ENCODE results near the gene STAC3. TPM values are rescaled to one million over a fixed set of nuclear protein-coding genes. Genes with fewer than 3 reads are reported as not detected.

Gene STAC3
- total RNA-seq, 1 donor from 2014 or later = 0.75 TPM

GRCh38 chr12:57235728-57236131, 15.3 kb downstream of the STAC3 start:
- Histone ChIP-seq H3K9ac (ENCODE audit: low read length) (no peak overlapping the region), H2AFZ (ENCODE audit: low read depth, low read length) (no peak overlapping the region), H3K27me3 (ENCODE audit: insufficient read depth, low read length) (peaks cover 15% of the 10 kb centered on the region), H3K4me3 (ENCODE audit: insufficient read depth, low read depth, low read length) (no peak overlapping the region), H3K4me1 (ENCODE audit: insufficient read depth, low read length) (peaks cover 33% of the 10 kb centered on the region), H4K20me1 (ENCODE audit: insufficient read depth, low read length) (peaks cover 63% of the 10 kb centered on the region), H3K4me2 (ENCODE audit: low read length) (peak overlapping the region; percentile 43), H3K9me3 (ENCODE audit: insufficient read depth, low read depth, low read length) (no peaks in the 10 kb centered on the region), H3K36me3 (ENCODE audit: insufficient read depth, low read length) (peaks cover 23% of the 10 kb centered on the region), H3K27ac (ENCODE audit: low read depth, low read length) (no peak overlapping the region), H3K79me2 (ENCODE audit: insufficient read depth, low read length) (peaks cover 25% of the 10 kb centered on the region)
- no peak for TF ChIP-seq EZH2 (IDR thresholded peaks at IDR 0.05; ENCODE audit: insufficient read depth, low read length)
- TF ChIP-seq, protein P1, sequence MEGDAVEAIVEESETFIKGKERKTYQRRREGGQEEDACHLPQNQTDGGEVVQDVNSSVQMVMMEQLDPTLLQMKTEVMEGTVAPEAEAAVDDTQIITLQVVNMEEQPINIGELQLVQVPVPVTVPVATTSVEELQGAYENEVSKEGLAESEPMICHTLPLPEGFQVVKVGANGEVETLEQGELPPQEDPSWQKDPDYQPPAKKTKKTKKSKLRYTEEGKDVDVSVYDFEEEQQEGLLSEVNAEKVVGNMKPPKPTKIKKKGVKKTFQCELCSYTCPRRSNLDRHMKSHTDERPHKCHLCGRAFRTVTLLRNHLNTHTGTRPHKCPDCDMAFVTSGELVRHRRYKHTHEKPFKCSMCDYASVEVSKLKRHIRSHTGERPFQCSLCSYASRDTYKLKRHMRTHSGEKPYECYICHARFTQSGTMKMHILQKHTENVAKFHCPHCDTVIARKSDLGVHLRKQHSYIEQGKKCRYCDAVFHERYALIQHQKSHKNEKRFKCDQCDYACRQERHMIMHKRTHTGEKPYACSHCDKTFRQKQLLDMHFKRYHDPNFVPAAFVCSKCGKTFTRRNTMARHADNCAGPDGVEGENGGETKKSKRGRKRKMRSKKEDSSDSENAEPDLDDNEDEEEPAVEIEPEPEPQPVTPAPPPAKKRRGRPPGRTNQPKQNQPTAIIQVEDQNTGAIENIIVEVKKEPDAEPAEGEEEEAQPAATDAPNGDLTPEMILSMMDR (IDR thresholded peaks at IDR 0.05; ENCODE audit: insufficient read depth, low read depth, low read length) = no peak
- Mint-ChIP-seq H3K4me1 (ENCODE audit: low read depth, unreplicated experiment) (peaks cover 47% of the 10 kb centered on the region), H3K36me3 (ENCODE audit: low read depth, unreplicated experiment) (peaks cover 35% of the 10 kb centered on the region), H3K9me3 (ENCODE audit: unreplicated experiment) (no peaks in the 10 kb centered on the region), H3K27ac (ENCODE audit: unreplicated experiment) (peak overlapping the region; percentile 34), H3K4me3 (ENCODE audit: unreplicated experiment) (no peak overlapping the region), H3K27me3 (ENCODE audit: low read depth, unreplicated experiment) (peaks cover 11% of the 10 kb centered on the region)
- no peak for DNase-seq (ENCODE audit: low read depth)
- FAIRE-seq = no peak

- Mint-ChIP-seq H3K9me3 (ENCODE audit: unreplicated experiment) (no peaks in the 10 kb centered on the region), H3K4me1 (ENCODE audit: low read depth, unreplicated experiment) (peaks cover 47% of the 10 kb centered on the region), H3K27ac (ENCODE audit: unreplicated experiment) (peak overlapping the region; percentile 34), H3K4me3 (ENCODE audit: unreplicated experiment) (no peak overlapping the region), H3K27me3 (ENCODE audit: low read depth, unreplicated experiment) (peaks cover 6% of the 10 kb centered on the region), H3K36me3 (ENCODE audit: low read depth, unreplicated experiment) (peaks cover 38% of the 10 kb centered on the region)
- Histone ChIP-seq H3K9ac (ENCODE audit: low read length) (no peak overlapping the region), H3K9me3 (ENCODE audit: insufficient read depth, low read depth, low read length) (no peaks in the 10 kb centered on the region), H3K36me3 (ENCODE audit: insufficient read depth, low read length) (peaks cover 23% of the 10 kb centered on the region), H3K27me3 (ENCODE audit: insufficient read depth, low read length) (peaks cover 11% of the 10 kb centered on the region), H4K20me1 (ENCODE audit: insufficient read depth, low read length) (peaks cover 67% of the 10 kb centered on the region), H3K4me2 (ENCODE audit: low read length) (peak overlapping the region; percentile 43), H3K4me1 (ENCODE audit: insufficient read depth, low read length) (peaks cover 33% of the 10 kb centered on the region), H2AFZ (ENCODE audit: low read depth, low read length) (no peak overlapping the region), H3K4me3 (ENCODE audit: insufficient read depth, low read depth, low read length) (no peak overlapping the region), H3K79me2 (ENCODE audit: insufficient read depth, low read length) (peaks cover 31% of the 10 kb centered on the region), H3K27ac (ENCODE audit: low read depth, low read length) (no peak overlapping the region)
- TF ChIP-seq, protein P1 (IDR thresholded peaks at IDR 0.05; ENCODE audit: insufficient read depth, low read depth, low read length) = no peak
- no peak for TF ChIP-seq EZH2 (IDR thresholded peaks at IDR 0.05; ENCODE audit: insufficient read depth, low read length)
- DNase-seq (ENCODE audit: low read depth) = no peak
- no peak for FAIRE-seq
These were observed 15.8 kb downstream of the STAC3 start for GRCh38 chr12:57235017-57235727.

GRCh38 chr12:57234571-57235016, 16.4 kb downstream of the STAC3 start:
- Histone ChIP-seq H3K4me3 (ENCODE audit: insufficient read depth, low read depth, low read length) (no peak overlapping the region), H3K79me2 (ENCODE audit: insufficient read depth, low read length) (peaks cover 37% of the 10 kb centered on the region), H2AFZ (ENCODE audit: low read depth, low read length) (no peak overlapping the region), H3K4me2 (ENCODE audit: low read length) (no peak overlapping the region), H3K4me1 (ENCODE audit: insufficient read depth, low read length) (peaks cover 27% of the 10 kb centered on the region), H3K27ac (ENCODE audit: low read depth, low read length) (no peak overlapping the region), H4K20me1 (ENCODE audit: insufficient read depth, low read length) (peaks cover 68% of the 10 kb centered on the region), H3K9ac (ENCODE audit: low read length) (peak overlapping the region; percentile 10), H3K9me3 (ENCODE audit: insufficient read depth, low read depth, low read length) (no peaks in the 10 kb centered on the region), H3K36me3 (ENCODE audit: insufficient read depth, low read length) (peaks cover 23% of the 10 kb centered on the region), H3K27me3 (ENCODE audit: insufficient read depth, low read length) (peaks cover 11% of the 10 kb centered on the region)
- H3K9me3 Mint-ChIP-seq (ENCODE audit: unreplicated experiment) = no peaks in the 10 kb centered on the region
- H3K27ac Mint-ChIP-seq (ENCODE audit: unreplicated experiment) = peak overlapping the region; percentile 77
- peak overlapping the region; percentile 77 for H3K4me3 Mint-ChIP-seq (ENCODE audit: unreplicated experiment)
- TF ChIP-seq, protein P1 (IDR thresholded peaks at IDR 0.05; ENCODE audit: insufficient read depth, low read depth, low read length) = no peak
- TF ChIP-seq EZH2 (IDR thresholded peaks at IDR 0.05; ENCODE audit: insufficient read depth, low read length) = no peak
- peaks cover 45% of the 10 kb centered on the region for H3K4me1 Mint-ChIP-seq (ENCODE audit: low read depth, unreplicated experiment)
- H3K27me3 Mint-ChIP-seq (ENCODE audit: low read depth, unreplicated experiment) = peaks cover 6% of the 10 kb centered on the region
- DNase-seq (ENCODE audit: low read depth) = no peak
- H3K36me3 Mint-ChIP-seq (ENCODE audit: low read depth, unreplicated experiment) = peaks cover 38% of the 10 kb centered on the region
- FAIRE-seq = no peak

Measured in astrocyte (in vitro differentiated cells and primary cell).